ENCODE data around the gene RFC2. TPM values are rescaled to one million over a fixed set of nuclear protein-coding genes. Genes with fewer than 3 reads are reported as not detected.

The RFC2 gene
- total and polyA plus RNA-seq, 2 of the 8 experiments (the other 6 are each of a cell fraction or from before 2014, with no cell fraction given) = 52.9 to 85.4 TPM

- TF ChIP-seq CTCF (IDR thresholded peaks at IDR 0.05; ENCODE audit: control extremely low read depth in 1 of 3, insufficient read depth in 1 of 3, low read depth in 1 of 3, low read length in 3 of 3) = no peak
- TF ChIP-seq CHD2 (IDR thresholded peaks at IDR 0.05; ENCODE audit: low read length) = no peak
- no peak for TF ChIP-seq SIX5 (IDR thresholded peaks at IDR 0.05; ENCODE audit: low read depth, low read length)
- H3K27me3 ChIP-seq (replicated peaks in 1 of 4; ENCODE audit: control insufficient read depth in 3 of 4, extremely low read depth in 1 of 4, insufficient read depth in 3 of 4, low read length in 3 of 4) = no peaks in the 10 kb centered on the region
- H3K23me2 ChIP-seq (ENCODE audit: low read depth, low read length) = peaks cover 3% of the 10 kb centered on the region
- peak overlapping the region; percentile 79 to 97 (median 84) for H3K4me3 ChIP-seq (ENCODE audit: extremely low read depth in 1 of 4, insufficient read depth in 2 of 4, low read depth in 3 of 4, low read length in 4 of 4)
- H3K27ac ChIP-seq (ENCODE audit: low read depth, low read length) = peak overlapping the region; percentile 54; the same call in 1 of the 2 replicates
- H4K8ac ChIP-seq (ENCODE audit: extremely low read depth, insufficient read depth, low read length) = peak overlapping the region; percentile 93
- H4K5ac ChIP-seq (ENCODE audit: insufficient read length, low read depth, low read length) = peak overlapping the region; percentile 35
- peak overlapping the region; percentile 92 for H2BK5ac ChIP-seq (ENCODE audit: low read depth, low read length)
- H2BK20ac ChIP-seq (ENCODE audit: low read length) = no peak overlapping the region
- H3K36me3 ChIP-seq (ENCODE audit: control insufficient read depth in 2 of 4, insufficient read depth in 4 of 4, low read length in 3 of 4) = peaks cover 12 to 22% (median 13%) of the 10 kb centered on the region in 4 experiments
- peak overlapping the region; percentile 47; the same call in 1 of the 2 replicates for H2AFZ ChIP-seq (ENCODE audit: low read length)
- FAIRE-seq (no peak), DNase-seq (ENCODE audit: low read depth in 1 of 2, low spot score in 2 of 2) (no peak)
- H3K4me2 ChIP-seq (ENCODE audit: insufficient read depth in 1 of 2, low read depth in 2 of 2, low read length in 2 of 2) = peak overlapping the region; percentile 68 to 84
- H2BK15ac ChIP-seq (ENCODE audit: low read length) = peak overlapping the region; percentile 72; the same call in 1 of the 2 replicates
- WGBS, 2 experiments (ENCODE audit: extremely low coverage in 1 of 2, insufficient coverage in 1 of 2, insufficient read length in 1 of 2, insufficient replicate concordance in 2 of 2, low coverage in 1 of 2, low lambda C conversion rate in 2 of 2, missing lambda C conversion rate in 1 of 2) = 34% methylated on average over 20 of the region's 20 CpGs; no CpG with 5 or more reads in 1 of the 2 experiments
- peaks cover 3 to 26% of the 10 kb centered on the region in 2 experiments; a peak in 3 of 4 replicates for H3K79me2 ChIP-seq (ENCODE audit: control insufficient read depth in 1 of 2, insufficient read depth in 2 of 2, low read length in 2 of 2)
- H2BK12ac ChIP-seq (ENCODE audit: low read depth, low read length) = no peak overlapping the region
- no peak overlapping the region for H2AK5ac ChIP-seq (ENCODE audit: low read depth, low read length)
- H3K4ac ChIP-seq (replicated peaks; ENCODE audit: insufficient read length, low read depth, low read length) = peak overlapping the region; percentile 21
- H3K18ac ChIP-seq (ENCODE audit: extremely low read depth, low read length) = no peak overlapping the region; the same call in 1 of the 2 replicates
- POLR2A ChIA-PET (ENCODE audit: partially characterized antibody) = interaction anchor here (0.6 to 1.4 kb wide), 8 partner anchors 9 to 144 kb away, joined by 3 to 5 read pairs (median 4); no protein-coding TSS in a partner anchor
- peaks cover 0 to 5% (median 3%) of the 10 kb centered on the region in 4 experiments; a peak in 4 of 7 replicates for H3K4me1 ChIP-seq (replicated peaks in 1 of 4; ENCODE audit: control insufficient read depth in 3 of 4, insufficient read depth in 4 of 4, low read length in 3 of 4)
- no peaks in the 10 kb centered on the region for H3K9me3 ChIP-seq (ENCODE audit: insufficient read depth in 2 of 2, low read depth in 1 of 2, low read length in 1 of 2)
- H3K23ac ChIP-seq (ENCODE audit: insufficient read length) = no peak overlapping the region
- H2BK120ac ChIP-seq (replicated peaks; ENCODE audit: low read depth, low read length) = no peak overlapping the region
- CTCF ChIA-PET (ENCODE audit: partially characterized antibody) = interaction anchor here (1.0 to 1.7 kb wide), 5 partner anchors 13 to 152 kb away, joined by 3 to 4 read pairs (median 3); no protein-coding TSS in a partner anchor
- H4K20me1 ChIP-seq (replicated peaks in 1 of 2; ENCODE audit: control insufficient read depth in 1 of 2, insufficient read depth in 2 of 2, low read length in 2 of 2) = peaks cover 0 to 3% of the 10 kb centered on the region in 2 experiments
- peak overlapping the region; percentile 64 for H3K56ac ChIP-seq (replicated peaks; ENCODE audit: insufficient read length, low read depth, low read length)
- H4K91ac ChIP-seq (replicated peaks; ENCODE audit: insufficient read length, low read length) = no peak overlapping the region
- no peak overlapping the region for H3K14ac ChIP-seq (ENCODE audit: insufficient read length)
- peak overlapping the region; percentile 51 to 96 (median 94) for H3K9ac ChIP-seq (replicated peaks in 1 of 4; ENCODE audit: extremely low read depth in 1 of 4, low read depth in 3 of 4, low read length in 3 of 4)
- peaks cover 2% of the 10 kb centered on the region; the same call in 1 of the 2 replicates for H3K79me1 ChIP-seq (ENCODE audit: low read depth, low read length)
These were observed 720 bp upstream of the RFC2 start for GRCh38 chr7:74254858-74255379.

All from H1 (cell line).